Measurements from ENCODE around the gene RBM47.

The RBM47 gene

DNA sequence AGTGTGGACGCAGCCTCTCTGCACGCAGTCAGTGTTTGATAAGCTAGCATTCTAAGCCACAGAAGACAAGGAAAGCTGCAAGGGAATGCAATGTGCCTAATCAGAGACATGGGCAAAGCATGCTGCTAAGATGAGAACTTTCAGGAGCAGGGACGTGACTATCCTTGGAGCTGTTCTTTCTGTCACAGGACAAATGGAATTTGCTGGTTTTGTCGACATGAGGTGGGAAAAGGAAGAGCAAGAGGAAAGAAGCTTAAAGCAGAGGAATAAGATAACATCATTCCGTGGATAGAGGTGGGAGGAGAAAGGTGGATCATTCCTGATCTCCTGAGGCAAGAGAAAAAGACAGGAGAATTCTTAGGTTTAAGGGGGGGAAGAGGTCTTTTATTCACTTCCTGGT lies 33.7 kb downstream of the RBM47 start:
- no peak for DNase-seq (ENCODE audit: low read depth, low spot score)
- no peak overlapping the region for H3K4me3 ChIP-seq (ENCODE audit: low read length)

DNA sequence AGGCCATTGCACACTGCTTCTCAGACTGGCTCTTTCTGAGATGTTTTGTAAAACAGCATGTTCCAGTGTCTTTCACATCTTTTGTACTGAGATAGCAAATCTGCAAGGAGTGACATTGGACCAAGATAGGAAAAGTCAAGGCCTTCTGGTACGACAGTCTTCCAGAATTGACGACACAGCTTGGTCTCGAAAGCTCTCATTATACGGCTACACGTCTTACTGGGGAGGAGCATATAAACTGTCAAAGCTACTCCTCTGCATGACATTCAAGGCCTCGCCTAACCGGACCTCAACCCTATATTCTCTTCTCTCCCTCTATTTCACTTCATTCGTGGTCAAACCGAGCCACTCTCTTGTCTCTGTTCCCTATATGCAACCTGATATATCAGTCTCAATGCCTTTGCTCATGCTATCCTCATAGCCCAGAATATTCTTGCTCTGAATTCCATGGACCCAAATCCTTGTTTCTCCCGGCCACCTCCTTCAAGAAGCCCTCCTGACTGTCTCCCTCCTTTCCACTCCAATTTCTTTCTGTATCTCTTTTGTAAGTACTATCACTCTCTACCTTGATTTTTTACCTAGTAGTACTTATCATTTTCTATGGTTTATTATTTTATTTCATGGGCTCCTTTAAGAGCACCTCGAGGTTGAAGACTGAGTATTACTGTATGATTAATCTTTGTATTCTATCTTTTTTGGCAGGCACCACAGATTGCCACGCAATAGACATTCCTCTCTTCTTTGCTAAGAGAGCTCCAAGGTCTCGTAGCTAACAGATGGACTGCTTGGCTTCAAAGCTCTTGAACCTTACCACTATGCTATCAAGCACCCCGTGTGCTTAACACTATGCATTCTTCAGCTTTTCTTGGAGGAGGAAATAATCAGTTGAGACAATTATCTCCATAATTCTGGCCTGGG lies 35.1 kb downstream of the RBM47 start:
- DNase-seq (ENCODE audit: low read depth, low spot score), result no peak

DNA sequence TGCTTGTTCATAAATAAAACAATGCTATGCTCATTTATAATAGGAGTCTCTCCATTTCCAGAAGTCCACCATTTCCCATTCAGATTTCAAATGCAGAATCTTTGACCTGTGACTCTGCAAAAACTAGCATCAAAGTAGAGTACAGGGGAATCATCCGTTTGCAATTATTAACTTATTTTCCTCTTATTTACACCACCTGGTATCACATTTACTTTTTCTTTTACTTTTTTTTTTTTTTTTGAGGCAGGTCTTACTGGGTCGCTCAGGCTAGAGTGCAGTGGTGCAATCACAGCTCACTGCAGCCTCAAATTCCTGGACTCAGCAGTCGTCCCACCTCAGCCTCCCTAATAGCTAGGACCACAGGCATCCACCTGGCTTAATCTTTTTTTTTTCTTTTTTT lies 37.6 kb downstream of the RBM47 start:
- no peak overlapping the region for H3K4me3 ChIP-seq (ENCODE audit: low read length)
- no peak for DNase-seq (ENCODE audit: low read depth, low spot score)

More for the DNA sequence above, 35.1 kb downstream of the RBM47 start:
- no peak overlapping the region for H3K4me3 ChIP-seq (ENCODE audit: low read length)

DNA sequence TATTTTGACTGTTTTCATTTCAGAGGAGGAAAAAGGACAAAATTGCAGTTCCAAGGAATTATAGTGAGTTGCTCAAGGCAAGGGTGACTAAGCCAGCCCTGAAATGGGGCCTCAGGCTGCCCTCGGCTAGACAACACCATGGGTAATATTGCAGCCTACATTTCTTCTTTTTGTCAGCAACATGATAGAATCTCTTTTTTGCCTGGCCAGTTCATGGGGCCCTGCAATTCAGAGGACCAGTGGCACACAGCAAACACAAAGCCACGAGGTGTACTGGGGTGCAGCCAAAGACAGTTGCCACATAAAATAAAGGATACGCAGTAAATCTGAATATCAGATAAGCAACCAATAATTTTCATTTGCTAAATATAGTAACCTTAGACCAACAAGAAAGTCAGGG lies 41.8 kb downstream of the RBM47 start:
- no peak overlapping the region for H3K4me3 ChIP-seq (ENCODE audit: low read length)
- DNase-seq (ENCODE audit: low read depth, low spot score), result no peak

DNA sequence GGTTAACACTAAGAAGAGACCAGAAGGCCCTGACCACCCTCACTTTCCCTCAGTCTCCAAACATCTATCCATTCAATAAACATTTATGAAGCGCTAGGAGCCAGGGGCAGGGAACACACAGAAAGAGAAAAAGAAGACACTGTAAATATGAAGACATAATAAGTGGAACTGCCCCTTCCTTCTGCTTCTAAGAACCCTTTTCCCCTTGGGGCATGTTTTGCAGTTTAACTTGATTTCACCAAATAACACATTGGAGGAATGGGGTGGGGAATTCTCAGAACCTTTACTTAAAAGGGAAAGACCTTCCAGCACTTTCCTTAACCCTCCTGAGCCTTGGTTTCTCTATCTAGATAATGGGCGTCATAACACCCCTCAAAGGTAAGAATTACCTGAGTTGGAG lies 42.3 kb downstream of the RBM47 start:
- H3K4me3 ChIP-seq (ENCODE audit: low read length), result no peak overlapping the region
- no peak for DNase-seq (ENCODE audit: low read depth, low spot score)

DNA sequence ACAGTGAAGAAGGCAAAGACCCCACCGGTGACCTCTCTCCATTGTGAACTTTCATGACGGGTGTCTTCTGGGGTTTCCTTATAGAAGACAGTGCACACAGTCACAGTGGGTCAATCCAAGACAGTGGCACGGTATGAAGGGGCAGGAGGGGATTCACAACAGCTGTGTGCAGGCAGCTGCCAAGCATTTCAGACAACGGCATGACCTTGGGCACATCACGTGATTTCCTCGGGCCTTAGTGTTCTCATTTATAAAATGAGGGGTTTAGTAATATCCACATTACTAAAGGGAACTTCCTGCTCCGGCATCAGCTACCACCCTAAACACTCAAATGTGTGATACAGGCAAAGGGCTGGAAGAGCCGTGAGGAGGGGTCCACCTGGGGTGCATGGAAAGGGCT lies 42.9 kb downstream of the RBM47 start:
- no peak for DNase-seq (ENCODE audit: low read depth, low spot score)
- no peak overlapping the region for H3K4me3 ChIP-seq (ENCODE audit: low read length)

DNA sequence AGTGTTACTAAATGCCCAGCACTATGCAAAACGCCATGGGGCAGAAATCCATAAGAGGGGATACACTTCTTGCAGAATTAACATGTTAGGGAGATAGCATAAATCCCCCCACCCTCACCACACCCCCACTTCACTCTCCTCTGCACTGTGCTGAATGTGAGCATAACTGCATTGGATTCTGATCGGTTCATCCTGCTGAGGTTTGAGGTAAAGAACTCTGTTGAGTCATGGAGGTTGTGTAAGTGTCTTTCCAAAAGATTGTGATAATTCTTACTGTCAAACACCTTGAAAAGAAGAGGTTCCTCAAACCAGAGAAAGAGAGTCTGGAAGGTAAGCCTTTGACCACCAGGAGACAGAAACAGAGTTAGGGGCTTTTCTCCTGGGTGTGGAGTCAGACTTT lies 43.6 kb downstream of the RBM47 start:
- H3K4me3 ChIP-seq (ENCODE audit: low read length), result no peak overlapping the region
- DNase-seq (ENCODE audit: low read depth, low spot score), result no peak

DNA sequence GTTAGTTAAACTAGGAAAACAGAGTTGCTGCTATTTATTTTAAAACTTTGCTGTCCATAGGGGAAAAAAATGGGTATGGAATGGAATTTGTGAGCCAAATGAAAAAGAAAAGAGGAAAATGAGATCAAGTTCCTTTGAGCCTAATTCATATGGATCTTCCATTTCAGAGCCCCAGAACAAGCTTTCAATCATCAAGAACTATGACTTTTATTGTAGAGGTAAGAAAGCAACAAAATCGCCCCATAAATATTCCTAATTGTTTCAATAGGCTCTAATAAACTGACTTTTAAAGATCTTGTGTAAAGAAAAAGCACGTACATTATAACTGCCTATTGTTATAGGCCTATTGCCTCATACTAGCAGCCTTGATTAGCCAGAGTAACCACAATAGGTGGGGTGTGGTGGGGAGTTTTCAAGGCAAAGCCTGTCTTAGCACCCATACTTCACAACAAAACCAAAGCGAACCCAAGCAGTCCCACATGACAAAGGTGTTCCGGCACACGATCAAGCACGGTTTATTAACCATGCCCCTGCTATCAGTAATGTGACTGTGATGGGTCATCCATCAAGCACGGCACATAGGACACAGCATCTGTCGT lies 44.4 kb downstream of the RBM47 start:
- H3K4me3 ChIP-seq (ENCODE audit: low read length), result no peak overlapping the region
- no peak for DNase-seq (ENCODE audit: low read depth, low spot score)

DNA sequence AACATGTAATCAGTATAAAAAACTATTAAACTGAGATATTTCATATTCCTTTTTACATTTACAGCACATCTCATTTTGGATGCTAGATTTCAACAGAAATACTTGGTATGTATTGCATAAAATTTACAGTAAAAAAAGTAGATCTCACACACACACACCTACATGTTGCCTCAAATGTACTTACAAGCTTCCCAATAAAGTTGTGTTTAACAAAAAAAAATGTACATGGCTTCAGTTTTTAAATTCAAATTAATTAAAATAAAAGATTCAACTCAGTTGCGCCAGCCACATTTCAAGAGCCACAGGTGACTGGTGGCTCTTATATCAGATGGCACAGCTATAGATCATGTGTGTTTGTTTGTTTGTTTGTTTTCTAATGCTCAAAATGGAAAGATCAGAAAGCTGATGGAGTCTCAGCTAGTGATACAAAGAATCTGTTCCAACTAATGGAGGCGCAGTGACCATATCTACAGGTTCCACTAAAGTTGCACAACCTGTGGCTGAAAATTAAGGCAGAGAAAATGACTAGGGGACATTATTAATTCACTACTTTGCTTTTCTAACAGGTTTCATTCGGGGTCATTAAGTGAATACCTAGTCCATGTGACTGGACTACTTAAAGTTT lies 45.0 kb downstream of the RBM47 start:
- DNase-seq (ENCODE audit: low read depth, low spot score), result no peak

DNA sequence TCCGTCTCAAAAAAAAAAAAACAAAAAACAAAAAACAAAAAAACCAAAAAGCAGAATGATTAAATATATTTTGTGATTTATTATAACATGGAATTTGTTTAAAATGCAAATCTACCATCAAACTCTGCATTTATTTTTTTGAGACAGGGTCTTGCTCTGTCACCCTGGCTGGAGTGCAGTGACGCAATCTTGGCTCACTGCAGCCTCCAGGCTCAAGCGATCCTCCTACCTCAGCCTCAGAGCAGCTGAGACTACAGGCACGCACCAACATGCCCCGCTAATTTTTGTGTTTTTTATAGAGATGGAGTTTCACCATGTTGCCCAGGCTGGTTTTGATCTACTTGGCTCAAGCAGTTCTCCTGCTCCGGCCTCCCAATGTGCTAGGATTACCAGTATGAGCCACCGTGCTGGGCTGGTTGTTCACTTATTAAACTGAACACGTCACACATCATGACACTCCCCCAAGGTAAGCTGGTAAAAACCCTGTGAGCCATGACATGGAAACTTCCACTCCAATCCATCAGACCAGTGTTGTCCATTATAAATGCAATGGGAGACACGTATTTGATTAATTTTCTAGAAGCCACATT lies 45.7 kb downstream of the RBM47 start:
- no peak for DNase-seq (ENCODE audit: low read depth, low spot score)
- no peak overlapping the region for H3K4me3 ChIP-seq (ENCODE audit: low read length)

More for the DNA sequence above, 45.0 kb downstream of the RBM47 start:
- H3K4me3 ChIP-seq (ENCODE audit: low read length), result no peak overlapping the region

DNA sequence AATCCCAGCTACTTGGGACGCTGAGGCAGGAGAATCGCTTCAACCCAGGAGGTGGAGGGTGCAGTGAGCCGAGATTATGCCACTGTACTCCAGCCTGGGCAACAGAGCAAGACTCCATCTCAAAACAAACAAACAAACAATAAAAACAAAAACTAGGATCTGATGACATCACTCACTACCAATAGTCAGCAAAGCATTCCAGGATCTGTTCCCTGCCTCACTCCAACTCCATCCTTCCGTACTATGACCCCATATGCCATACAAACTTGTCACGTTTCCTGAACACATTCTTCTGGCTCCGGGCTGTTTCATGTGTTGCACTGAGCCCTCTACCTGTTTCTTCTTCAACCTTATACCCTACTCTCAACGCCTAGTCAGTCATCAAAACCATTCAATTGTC lies 47.3 kb downstream of the RBM47 start:
- DNase-seq (ENCODE audit: low read depth, low spot score), result no peak
- H3K4me3 ChIP-seq (ENCODE audit: low read length), result no peak overlapping the region

DNA sequence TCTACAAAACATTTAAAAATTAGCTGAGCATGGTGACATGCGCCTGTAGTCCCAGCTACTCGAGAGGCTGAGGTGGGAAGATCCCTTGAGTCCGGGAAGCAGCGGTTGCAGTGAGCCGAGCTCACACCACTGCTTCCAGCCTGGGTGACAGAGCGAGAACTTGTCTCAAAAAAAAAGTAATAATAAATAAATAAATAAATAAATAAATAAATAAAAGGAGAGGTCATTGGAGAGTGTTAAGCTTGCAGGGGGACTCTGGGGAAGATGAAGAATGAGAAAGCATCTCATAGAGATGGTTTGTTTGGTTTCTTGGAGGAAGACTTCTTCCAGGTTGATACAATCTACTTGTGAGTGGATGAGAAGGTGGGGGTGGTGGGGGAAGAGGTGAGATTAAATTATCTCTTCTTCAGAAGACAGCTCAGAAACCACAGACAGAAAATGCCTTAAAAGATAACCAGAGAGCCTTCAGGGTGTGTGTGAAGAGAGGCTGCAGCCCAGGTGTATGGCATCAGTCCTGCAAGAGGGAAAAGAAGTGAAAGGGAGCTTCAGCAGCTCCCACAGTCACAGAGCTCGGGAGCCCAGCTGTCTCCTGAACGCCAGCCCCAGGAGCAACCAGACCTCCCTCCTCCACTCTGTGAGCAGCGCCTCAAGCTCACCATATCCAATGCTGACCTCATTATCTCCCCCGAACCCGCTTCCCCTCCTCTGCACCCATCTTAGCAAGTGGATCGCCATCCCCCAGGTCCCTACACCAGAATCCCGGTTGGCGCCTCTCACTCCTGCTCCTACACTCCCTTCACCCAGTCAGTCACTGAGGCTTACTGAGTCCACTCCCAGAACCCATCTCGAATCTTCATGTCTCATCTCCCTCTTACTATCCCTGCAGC lies 48.2 kb downstream of the RBM47 start:
- DNase-seq (ENCODE audit: low read depth, low spot score), result peak; percentile 33
- H3K4me3 ChIP-seq (ENCODE audit: low read length), result no peak overlapping the region

DNA sequence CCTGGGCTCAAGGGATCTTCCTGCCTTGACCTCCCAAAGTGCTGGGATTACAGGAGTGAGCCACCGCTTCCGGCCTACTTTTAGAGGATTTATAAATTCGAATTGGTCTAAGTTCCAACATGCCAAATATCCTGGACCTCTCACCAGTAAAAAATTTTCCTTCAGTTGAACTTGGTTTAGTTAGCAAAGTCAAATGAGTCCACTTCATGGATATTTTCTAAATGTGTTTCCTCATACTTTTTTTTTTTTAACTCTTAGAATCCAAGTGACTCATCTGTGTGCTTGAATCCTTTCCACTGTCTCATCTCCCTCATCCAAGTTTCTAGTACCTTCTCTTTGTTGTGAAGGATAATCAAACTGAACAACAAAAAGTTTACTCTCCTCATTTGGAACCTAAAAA lies 49.7 kb downstream of the RBM47 start:
- DNase-seq (ENCODE audit: low read depth, low spot score), result no peak

DNA sequence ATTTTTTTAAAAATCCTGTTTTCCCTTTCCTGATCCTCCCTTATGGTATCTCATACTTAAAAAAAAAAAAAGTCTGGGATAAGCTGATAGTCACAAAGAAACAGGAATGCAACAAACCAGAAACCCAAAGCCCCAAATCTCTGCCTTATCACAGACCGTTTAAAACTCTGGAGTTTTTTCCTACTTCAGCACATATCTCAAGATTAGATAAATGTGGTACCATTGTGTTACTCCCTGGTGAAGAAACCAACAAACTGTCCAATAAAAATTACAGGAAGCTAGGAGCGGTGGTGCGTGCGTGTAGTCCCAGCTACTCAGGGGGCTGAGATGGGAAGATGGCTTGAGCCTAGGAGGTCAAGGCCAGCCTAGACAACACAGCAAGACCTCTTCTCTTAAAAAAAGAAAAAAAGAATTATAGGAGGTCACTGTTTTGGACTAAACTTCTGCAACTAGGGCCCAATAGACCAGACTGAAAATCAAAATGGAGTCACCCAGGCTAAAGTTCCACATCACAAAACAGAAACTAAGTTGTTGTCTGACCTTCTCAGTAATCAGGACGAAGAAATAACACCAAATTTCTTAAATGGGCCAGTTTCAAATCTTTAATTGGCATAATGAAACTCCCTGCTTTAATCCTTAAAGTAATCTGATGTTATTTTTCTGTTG lies 51.9 kb downstream of the RBM47 start:
- no peak for DNase-seq (ENCODE audit: low read depth, low spot score)
- H3K4me3 ChIP-seq (ENCODE audit: low read length), result no peak overlapping the region

More for the DNA sequence above, 49.7 kb downstream of the RBM47 start:
- no peak overlapping the region for H3K4me3 ChIP-seq (ENCODE audit: low read length)

DNA sequence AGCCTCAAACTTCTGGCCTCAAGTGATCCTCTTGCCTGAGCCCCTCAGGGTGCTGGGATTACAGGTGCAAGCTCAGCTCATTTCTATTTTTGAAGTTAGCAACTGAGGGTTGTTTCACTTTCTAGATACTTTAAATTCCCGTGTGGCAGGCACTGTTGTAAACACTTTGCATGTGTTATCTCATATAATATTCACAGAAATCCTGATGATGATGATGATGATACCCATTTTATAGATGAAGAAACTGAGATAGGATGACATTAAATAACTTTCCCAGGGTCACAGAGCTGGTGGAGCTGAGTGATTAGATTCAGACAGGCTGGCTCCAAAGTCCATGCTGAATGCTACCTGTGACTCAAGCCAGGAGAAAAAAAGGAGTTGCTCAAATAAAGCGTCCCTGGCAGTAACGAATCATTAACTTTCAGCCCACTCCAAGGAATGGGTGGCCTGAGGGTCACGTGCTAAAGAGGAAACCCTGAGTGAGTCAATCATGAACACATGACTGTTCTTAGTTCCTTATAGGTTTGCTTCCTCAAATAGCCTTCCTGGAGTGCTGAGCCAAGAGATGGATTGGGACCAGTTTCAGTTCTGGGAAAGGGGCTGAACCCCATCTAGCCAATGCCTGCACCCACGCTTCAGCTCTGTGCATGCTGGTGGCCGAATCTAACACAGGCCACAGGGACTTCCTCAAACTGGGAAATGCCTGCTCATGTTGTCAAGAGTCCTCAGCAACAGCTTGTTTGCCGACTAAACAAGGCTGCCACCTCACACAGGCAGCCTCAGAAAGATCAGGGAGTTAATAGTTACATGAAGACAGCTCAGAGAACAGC lies 52.8 kb downstream of the RBM47 start:
- DNase-seq (ENCODE audit: low read depth, low spot score), result no peak
- no peak overlapping the region for H3K4me3 ChIP-seq (ENCODE audit: low read length)

DNA sequence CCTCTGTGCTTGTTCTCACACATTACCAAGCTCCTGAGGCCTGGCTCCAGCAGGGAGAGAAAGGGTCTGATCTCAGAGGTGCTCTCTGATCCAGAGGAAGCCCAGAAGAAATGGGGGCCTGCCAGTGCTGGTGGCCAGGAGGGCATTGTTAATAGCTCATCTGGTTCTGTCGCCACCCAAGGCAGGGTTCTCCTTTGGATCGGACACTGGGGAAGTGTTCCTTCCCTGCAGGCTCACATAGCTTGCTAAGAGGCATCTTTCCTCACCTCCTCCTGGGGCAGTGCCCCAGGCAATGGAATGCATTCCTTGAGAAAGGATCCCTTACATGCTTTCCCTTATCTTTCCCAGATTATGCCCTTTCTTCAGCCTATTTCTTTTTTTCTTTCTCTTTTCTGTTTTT lies 53.8 kb downstream of the RBM47 start:
- no peak overlapping the region for H3K4me3 ChIP-seq (ENCODE audit: low read length)
- DNase-seq (ENCODE audit: low read depth, low spot score), result no peak

DNA sequence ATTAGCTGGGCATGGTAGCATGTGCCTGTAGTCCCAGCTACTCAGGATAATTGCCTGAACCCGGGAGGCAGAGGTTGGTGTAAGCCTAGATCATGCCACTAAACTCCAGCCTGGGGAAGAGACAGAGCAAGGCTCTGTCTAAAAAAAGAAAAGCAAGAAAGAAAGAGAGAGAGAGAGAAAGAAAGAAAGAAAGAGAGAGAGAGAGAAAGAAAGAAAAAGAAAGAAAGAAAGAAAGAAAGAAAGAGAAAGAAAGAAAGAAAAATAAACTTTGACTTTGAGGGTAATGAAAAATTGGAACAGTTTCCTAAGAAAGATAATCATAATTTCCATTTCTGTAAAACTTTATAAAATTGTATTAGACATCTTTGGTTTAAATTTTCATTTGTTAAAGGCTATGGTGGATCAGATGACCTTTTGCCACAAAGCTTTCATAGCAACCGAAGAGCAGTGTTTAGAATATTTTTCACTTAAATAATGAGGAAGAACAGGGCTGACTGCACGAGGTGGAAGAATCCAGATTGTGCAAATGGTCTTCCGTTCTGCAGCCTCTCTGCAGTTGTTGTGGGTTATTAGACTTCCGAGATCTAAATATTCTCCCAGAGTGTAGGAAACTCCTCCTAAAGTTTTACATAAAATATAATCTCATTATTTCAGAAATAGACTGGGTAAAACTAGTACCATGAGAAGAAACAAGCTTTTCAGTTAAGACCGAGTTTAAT lies 55.9 kb downstream of the RBM47 start:
- no peak overlapping the region for H3K4me3 ChIP-seq (ENCODE audit: low read length)
- no peak for DNase-seq (ENCODE audit: low read depth, low spot score)
